ENCODE data around the gene MAGI3. TPM values are rescaled to one million over a fixed set of nuclear protein-coding genes. Genes with fewer than 3 reads are reported as not detected.

Gene MAGI3
- total RNA-seq, 1 experiment from 2014 or later = 7.2 TPM

DNA sequence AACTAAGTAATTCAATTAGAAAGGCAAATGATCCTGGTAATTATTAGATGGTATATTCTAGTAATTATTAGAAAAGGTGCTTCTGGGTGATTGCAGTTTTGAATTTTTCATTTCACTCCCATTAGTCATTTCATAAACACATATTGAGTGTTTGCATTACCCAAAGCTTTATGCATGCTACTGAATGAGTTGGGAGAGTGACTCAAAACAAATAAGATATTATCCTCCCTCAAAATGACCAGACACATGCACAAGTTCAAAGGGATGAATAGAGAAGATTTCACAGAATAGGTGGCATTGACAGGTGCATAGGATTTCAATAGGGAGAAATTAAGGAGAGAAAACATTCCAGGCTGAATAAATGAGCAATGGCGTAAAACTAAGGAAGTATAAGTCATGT is 284.3 kb downstream of the MAGI3 start:
- Histone ChIP-seq H3K4me3 (ENCODE audit: low read length) (no peak overlapping the region), H3K4me2 (ENCODE audit: low read length) (peak overlapping the region; percentile 48), H3F3A (ENCODE audit: low read length, unreplicated experiment) (peaks cover 6% of the 10 kb centered on the region), H3K4me1 (ENCODE audit: insufficient read depth, low read length) (peaks cover 38% of the 10 kb centered on the region), H3K9me3 (ENCODE audit: low read length) (no peaks in the 10 kb centered on the region), H4K20me1 (ENCODE audit: low read length) (no peaks in the 10 kb centered on the region), H3K9me2 (replicated peaks; ENCODE audit: low read length) (no peaks in the 10 kb centered on the region), H3K36me3 (ENCODE audit: low read depth, low read length) (no peaks in the 10 kb centered on the region), H2AFZ (ENCODE audit: low read length) (no peak overlapping the region), H3K79me2 (ENCODE audit: low read length) (no peaks in the 10 kb centered on the region), H3K27ac (ENCODE audit: low read length) (peak overlapping the region; percentile 50), H3K27me3 (ENCODE audit: low read length) (no peaks in the 10 kb centered on the region), H3K9ac (ENCODE audit: low read length) (no peak overlapping the region)
- ChIA-PET POLR2A (ENCODE audit: unreplicated experiment) (no interaction called here), CTCF (no interaction called here)
- intact Hi-C loops (cut with micrococcal nuclease) = loop anchor here (1.0 to 10.0 kb wide), 4 partner anchors 11 to 350 kb away; partner anchors contain the start of gene MAGI3
- ATAC-seq (peak; percentile 93), DNase-seq (peak; percentile 85)
- BruUV-seq (replicated peaks) = no TSS peak
- TF ChIP-seq EZH2 (IDR thresholded peaks at IDR 0.05; ENCODE audit: low read length, unreplicated experiment) = no peak
- no peak for TF ChIP-seq EZH2phosphoT487 (IDR thresholded peaks at IDR 0.05; ENCODE audit: borderline replicate concordance, low read length)
- no peak for TF ChIP-seq CTCF (conservative IDR thresholded peaks at IDR 0.05; ENCODE audit: low read depth, low read length)

DNA sequence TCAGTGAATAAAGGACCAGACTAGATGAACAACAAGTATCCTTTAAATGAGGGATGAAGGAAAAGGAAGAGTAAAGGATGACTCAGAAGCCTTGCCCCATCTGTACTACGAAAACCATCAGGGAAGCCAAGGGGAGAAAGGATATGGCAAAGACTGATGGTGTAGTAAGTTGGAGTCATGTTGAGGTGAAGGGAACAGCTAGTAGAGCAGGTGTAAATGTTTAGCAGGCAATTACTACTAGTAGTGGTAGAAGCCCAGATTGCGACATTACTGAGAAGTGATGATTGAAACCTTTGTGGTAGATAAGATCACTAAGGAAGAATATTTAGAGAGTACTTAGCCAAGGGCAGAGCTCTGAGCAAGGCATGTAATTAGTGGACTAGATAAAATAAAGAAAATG is 285.0 kb downstream of the MAGI3 start:
- Histone ChIP-seq H3K4me2 (ENCODE audit: low read length) (peak overlapping the region; percentile 38), H3K4me3 (ENCODE audit: low read length) (no peak overlapping the region), H3K36me3 (ENCODE audit: low read depth, low read length) (no peaks in the 10 kb centered on the region), H3K4me1 (ENCODE audit: insufficient read depth, low read length) (peaks cover 38% of the 10 kb centered on the region), H3K9me3 (ENCODE audit: low read length) (no peaks in the 10 kb centered on the region), H3K79me2 (ENCODE audit: low read length) (no peaks in the 10 kb centered on the region), H3K9me2 (replicated peaks; ENCODE audit: low read length) (no peaks in the 10 kb centered on the region), H3K9ac (ENCODE audit: low read length) (no peak overlapping the region), H4K20me1 (ENCODE audit: low read length) (no peaks in the 10 kb centered on the region), H2AFZ (ENCODE audit: low read length) (no peak overlapping the region), H3K27ac (ENCODE audit: low read length) (peak overlapping the region; percentile 50), H3F3A (ENCODE audit: low read length, unreplicated experiment) (peaks cover 6% of the 10 kb centered on the region), H3K27me3 (ENCODE audit: low read length) (no peaks in the 10 kb centered on the region)
- TF ChIP-seq EZH2 (IDR thresholded peaks at IDR 0.05; ENCODE audit: low read length, unreplicated experiment) (no peak), EZH2phosphoT487 (IDR thresholded peaks at IDR 0.05; ENCODE audit: borderline replicate concordance, low read length) (no peak), CTCF (conservative IDR thresholded peaks at IDR 0.05; ENCODE audit: low read depth, low read length) (no peak)
- intact Hi-C loops (cut with micrococcal nuclease) = loop anchor here (5.0 to 10.0 kb wide), 2 partner anchors 351 to 958 kb away; partner anchors contain the start of gene PPM1J
- ATAC-seq (peak; percentile 64), DNase-seq (peak; percentile 66)
- ChIA-PET CTCF (no interaction called here), POLR2A (ENCODE audit: unreplicated experiment) (no interaction called here)
- BruUV-seq (replicated peaks) = no TSS peak

DNA sequence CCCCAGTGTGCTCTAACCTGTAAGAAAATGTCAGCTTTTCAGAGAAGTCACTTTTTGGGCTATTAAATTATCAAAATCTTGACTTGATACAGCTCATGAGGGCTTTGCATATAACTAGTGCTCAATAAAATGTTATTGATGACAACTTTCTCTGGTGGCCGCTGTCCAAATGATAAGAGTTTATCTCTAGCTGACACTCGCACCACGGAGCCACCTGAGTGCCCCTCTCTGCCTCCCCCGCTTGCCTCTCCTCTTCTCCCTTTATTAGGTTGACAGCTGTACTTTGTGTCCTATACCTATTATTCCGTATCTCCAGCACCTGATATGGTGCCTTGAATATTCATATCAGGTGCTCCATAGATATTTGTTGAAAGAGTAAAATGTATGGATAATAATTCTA is 286.2 kb downstream of the MAGI3 start:
- H3K9me2 ChIP-seq (replicated peaks; ENCODE audit: low read length) = no peaks in the 10 kb centered on the region
- H3K9ac ChIP-seq (ENCODE audit: low read length) = no peak overlapping the region
- H3K27me3 ChIP-seq (ENCODE audit: low read length) = no peaks in the 10 kb centered on the region
- no peak for ATAC-seq
- H3F3A ChIP-seq (ENCODE audit: low read length, unreplicated experiment) = peaks cover 6% of the 10 kb centered on the region
- ChIA-PET CTCF (no interaction called here), POLR2A (ENCODE audit: unreplicated experiment) (no interaction called here)
- H3K4me3 ChIP-seq (ENCODE audit: low read length) = no peak overlapping the region
- H3K9me3 ChIP-seq (ENCODE audit: low read length) = no peaks in the 10 kb centered on the region
- H3K36me3 ChIP-seq (ENCODE audit: low read depth, low read length) = no peaks in the 10 kb centered on the region
- DNase-seq = no peak
- intact Hi-C loops (cut with micrococcal nuclease) = loop anchor here (5.0 to 10.0 kb wide), 2 partner anchors 352 to 959 kb away; partner anchors contain the start of gene PPM1J
- H3K79me2 ChIP-seq (ENCODE audit: low read length) = no peaks in the 10 kb centered on the region
- H3K4me1 ChIP-seq (ENCODE audit: insufficient read depth, low read length) = peaks cover 38% of the 10 kb centered on the region
- no peak overlapping the region for H2AFZ ChIP-seq (ENCODE audit: low read length)
- no peak for TF ChIP-seq CTCF (conservative IDR thresholded peaks at IDR 0.05; ENCODE audit: low read depth, low read length)
- TF ChIP-seq EZH2 (IDR thresholded peaks at IDR 0.05; ENCODE audit: low read length, unreplicated experiment) = no peak
- no peak for TF ChIP-seq EZH2phosphoT487 (IDR thresholded peaks at IDR 0.05; ENCODE audit: borderline replicate concordance, low read length)
- H3K27ac ChIP-seq (ENCODE audit: low read length) = no peak overlapping the region
- H4K20me1 ChIP-seq (ENCODE audit: low read length) = no peaks in the 10 kb centered on the region
- H3K4me2 ChIP-seq (ENCODE audit: low read length) = no peak overlapping the region
- BruUV-seq (replicated peaks) = no TSS peak

Data from PC-3 (cell line).